ENCODE data around the gene USH2A.

- TF ChIP-seq CTCF (IDR thresholded peaks at IDR 0.05) (peak; percentile 61), EZH2 (IDR thresholded peaks at IDR 0.05) (no peak)
Measured at GRCh38 chr1:215824245-215824644, 599.0 kb downstream of the USH2A start.
